CD14-positive monocyte (primary cell): ENCODE results near the gene PATL2. TPM values are rescaled to one million over a fixed set of nuclear protein-coding genes. Genes with fewer than 3 reads are reported as not detected.

ENCODE experiments used
- DNase-seq, 3 donors: peaks; one replicate each; pipeline ENCODE4 v3.0.0-alpha.2; 2011 to 2022
- H2AFZ ChIP-seq: 2 replicates; pipeline ENCODE4 v1.6.0; 2012; ENCODE audit warnings: mild to moderate bottlenecking, low read depth, low read length, inconsistent platforms; ENCODE audit not compliant: insufficient read depth, poor library complexity, severe bottlenecking
- H3K27ac ChIP-seq, 2 donors: 1 replicate in 1 of 2; 2 replicates in 1 of 2; pipeline ENCODE4 v1.5.1; 2012 to 2013; ENCODE audit warnings: low read length in 2 of 2, control low read depth in 1 of 2, inconsistent platforms in 1 of 2, low read depth in 1 of 2, mild to moderate bottlenecking in 1 of 2
- H3K27me3 ChIP-seq, 2 donors: one replicate each; pipeline versions ENCODE4 v1.6.0 to v1.6.1; 2011 to 2013; ENCODE audit warnings: low read length in 2 of 2; ENCODE audit not compliant: control insufficient read depth in 2 of 2, insufficient read depth in 2 of 2
- H3K36me3 ChIP-seq, 2 donors: replicated peaks in 1 of 2; 1 replicate in 1 of 2; 2 replicates in 1 of 2; pipeline versions ENCODE4 v1.5.1 to v1.6.1; 2012 to 2013; ENCODE audit warnings: low read length in 2 of 2, control low read depth in 1 of 2, inconsistent platforms in 1 of 2, mild to moderate bottlenecking in 1 of 2; ENCODE audit not compliant: insufficient read depth in 2 of 2, control insufficient read depth in 1 of 2
- H3K4me1 ChIP-seq, 2 donors: 1 replicate in 1 of 2; 2 replicates in 1 of 2; pipeline versions ENCODE4 v1.5.1 to v1.6.1; 2012 to 2013; ENCODE audit warnings: low read length in 2 of 2, control low read depth in 1 of 2, inconsistent platforms in 1 of 2, mild to moderate bottlenecking in 1 of 2, moderate library complexity in 1 of 2; ENCODE audit not compliant: insufficient read depth in 2 of 2, control insufficient read depth in 1 of 2
- H3K4me2 ChIP-seq: replicated peaks from 2 replicates; pipeline ENCODE3; 2012; ENCODE audit warnings: low read length, moderate library complexity, mild to moderate bottlenecking; ENCODE audit not compliant: poor library complexity, severe bottlenecking; ENCODE audit errors: extremely low read depth
- H3K4me3 ChIP-seq, 3 experiments: fragments of 200-600 bp in 1 of 3; sonication (generic) in 1 of 3; replicated peaks in 1 of 3; 1 replicate in 2 of 3; 2 replicates in 1 of 3; pipeline ENCODE4 v1.5.1; 2011 to 2013; ENCODE audit warnings: low read length in 3 of 3, mild to moderate bottlenecking in 3 of 3, control low read depth in 2 of 3, low read depth in 2 of 3, inconsistent platforms in 1 of 3, moderate library complexity in 1 of 3
- H3K79me2 ChIP-seq: 2 replicates; pipeline ENCODE4 v1.6.0; 2012; ENCODE audit warnings: mild to moderate bottlenecking, control low read depth, inconsistent platforms, low read length, moderate library complexity; ENCODE audit not compliant: insufficient read depth
- H3K9ac ChIP-seq: 2 replicates; pipeline ENCODE4 v1.6.0; 2017; ENCODE audit warnings: low read length, mild to moderate bottlenecking; ENCODE audit not compliant: insufficient read depth, poor library complexity, severe bottlenecking
- H3K9me3 ChIP-seq, 2 donors: replicated peaks in 1 of 2; 1 replicate in 1 of 2; 2 replicates in 1 of 2; pipeline versions ENCODE4 v1.5.1 to v1.6.1; 2012 to 2013; ENCODE audit warnings: low read length in 2 of 2, control low read depth in 1 of 2; ENCODE audit not compliant: control insufficient read depth in 1 of 2, insufficient read depth in 1 of 2
- H4K20me1 ChIP-seq: 2 replicates; pipeline ENCODE4 v1.6.0; 2012; ENCODE audit warnings: mild to moderate bottlenecking, low read length, control low read depth, moderate library complexity; ENCODE audit not compliant: insufficient read depth
- H3K27ac Mint-ChIP-seq, 7 donors: one replicate each; pipeline ENCODE4 v1.8.0; 2020; ENCODE audit warnings: mild to moderate bottlenecking in 7 of 7, mixed read lengths in 7 of 7, moderate library complexity in 6 of 7, inconsistent platforms in 2 of 7
- H3K27me3 Mint-ChIP-seq, 3 donors: one replicate each; pipeline ENCODE4 v1.8.0; 2021 to 2022; ENCODE audit warnings: low read depth in 3 of 3, mild to moderate bottlenecking in 3 of 3, mixed read lengths in 3 of 3, moderate library complexity in 3 of 3, inconsistent platforms in 1 of 3
- H3K36me3 Mint-ChIP-seq, 2 donors: one replicate each; pipeline ENCODE4 v1.8.0; 2020; ENCODE audit warnings: mixed read lengths in 2 of 2, inconsistent platforms in 1 of 2, mild to moderate bottlenecking in 1 of 2
- H3K4me1 Mint-ChIP-seq: one replicate; pipeline ENCODE4 v1.8.0; 2020; ENCODE audit warnings: mild to moderate bottlenecking, mixed read lengths
- H3K4me3 Mint-ChIP-seq, 2 donors: one replicate each; pipeline ENCODE4 v1.8.0; 2020; ENCODE audit warnings: mild to moderate bottlenecking in 2 of 2, mixed read lengths in 2 of 2, moderate library complexity in 1 of 2
- H3K9me3 Mint-ChIP-seq, 7 donors: one replicate each; pipeline ENCODE4 v1.8.0; 2020 to 2022; ENCODE audit warnings: mixed read lengths in 7 of 7, mild to moderate bottlenecking in 6 of 7, moderate library complexity in 6 of 7, inconsistent platforms in 2 of 7
- WGBS: methylation state at CpG from one replicate; pipeline ENCODE4 v1.1.5; 2013; ENCODE audit warnings: missing lambda C conversion rate; ENCODE audit not compliant: insufficient coverage; 5-methylcytosine and 5-hydroxymethylcytosine counted together
- intact Hi-C, 2 donors: fragments of 100-400 bp; cut with micrococcal nuclease; formaldehyde crosslinking; loops; one replicate each; pipeline versions ENCODE4 v1.15.0 to v1.15.1; 2023
- polyA plus RNA-seq, 3 donors: library from polyadenylated mRNA; depleted of rRNA in 1 of 3; unstranded in 2 of 3; stranded (reverse) in 1 of 3; fragments of 300-500 nt in 2 of 3; fragments of >200 nt in 1 of 3; fragmentation: Illumina TruSeq in 2 of 3; gene quantifications; 1 replicate in 2 of 3; 2 replicates in 1 of 3; pipeline ENCODE4 v1.2.3, GENCODE V29; 2012 to 2021
- TF ChIP-seq, protein P1 (sequence below): fragments of 200-600 bp; IDR thresholded peaks from one replicate; pipeline ENCODE4 v1.8.0; 2022; ENCODE audit warnings: antibody characterized with exemption, mild to moderate bottlenecking

Gene PATL2
- polyA plus RNA-seq, 3 donors, result 1.8 to 14.4 (median 1.9) TPM

DNA sequence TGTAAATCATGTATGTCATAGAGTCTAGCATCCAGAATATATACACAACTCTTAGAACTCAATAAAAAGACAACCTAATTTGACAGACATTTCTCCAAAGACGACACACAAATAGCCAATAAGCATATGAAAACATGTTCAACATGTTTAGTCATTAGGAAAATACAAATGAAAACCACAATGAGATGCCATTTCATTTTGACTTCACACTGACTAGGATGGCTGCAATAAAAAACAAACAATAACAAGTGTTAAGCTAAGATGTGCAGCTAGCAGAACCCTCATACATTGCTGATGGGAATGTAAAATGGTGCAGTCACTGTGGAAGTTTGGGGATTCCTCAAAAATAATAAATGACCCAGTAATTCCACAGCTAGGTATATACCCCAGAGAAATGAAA, 64.1 kb downstream of the PATL2 start:
- Histone ChIP-seq H3K9ac (no peak overlapping the region), H3K4me1 (no peaks in the 10 kb centered on the region), H3K27me3 (no peaks in the 10 kb centered on the region), H3K9me3 (no peaks in the 10 kb centered on the region), H2AFZ (no peak overlapping the region), H4K20me1 (peaks cover 95% of the 10 kb centered on the region), H3K79me2 (peaks cover 88% of the 10 kb centered on the region), H3K4me2 (no peak overlapping the region), H3K36me3 (peaks cover 67 to 99% of the 10 kb centered on the region in 2 donors), H3K27ac (no peak overlapping the region), H3K4me3 (no peak overlapping the region)
- H3K36me3 Mint-ChIP-seq, result peaks cover 69 to 87% of the 10 kb centered on the region in 2 donors
- H3K9me3 Mint-ChIP-seq, result peaks cover 0 to 7% (median 0%) of the 10 kb centered on the region in 7 donors
- WGBS, result 100% methylated on average over 1 of the region's 1 CpG
- H3K4me3 Mint-ChIP-seq, result no peak overlapping the region
- TF ChIP-seq, protein P1, sequence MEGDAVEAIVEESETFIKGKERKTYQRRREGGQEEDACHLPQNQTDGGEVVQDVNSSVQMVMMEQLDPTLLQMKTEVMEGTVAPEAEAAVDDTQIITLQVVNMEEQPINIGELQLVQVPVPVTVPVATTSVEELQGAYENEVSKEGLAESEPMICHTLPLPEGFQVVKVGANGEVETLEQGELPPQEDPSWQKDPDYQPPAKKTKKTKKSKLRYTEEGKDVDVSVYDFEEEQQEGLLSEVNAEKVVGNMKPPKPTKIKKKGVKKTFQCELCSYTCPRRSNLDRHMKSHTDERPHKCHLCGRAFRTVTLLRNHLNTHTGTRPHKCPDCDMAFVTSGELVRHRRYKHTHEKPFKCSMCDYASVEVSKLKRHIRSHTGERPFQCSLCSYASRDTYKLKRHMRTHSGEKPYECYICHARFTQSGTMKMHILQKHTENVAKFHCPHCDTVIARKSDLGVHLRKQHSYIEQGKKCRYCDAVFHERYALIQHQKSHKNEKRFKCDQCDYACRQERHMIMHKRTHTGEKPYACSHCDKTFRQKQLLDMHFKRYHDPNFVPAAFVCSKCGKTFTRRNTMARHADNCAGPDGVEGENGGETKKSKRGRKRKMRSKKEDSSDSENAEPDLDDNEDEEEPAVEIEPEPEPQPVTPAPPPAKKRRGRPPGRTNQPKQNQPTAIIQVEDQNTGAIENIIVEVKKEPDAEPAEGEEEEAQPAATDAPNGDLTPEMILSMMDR, result no peak
- H3K27me3 Mint-ChIP-seq, result no peaks in the 10 kb centered on the region
- DNase-seq, result no peak
- H3K27ac Mint-ChIP-seq, result no peak overlapping the region
- H3K4me1 Mint-ChIP-seq, result peaks cover 9% of the 10 kb centered on the region
- intact Hi-C loops, result no loop called here

DNA sequence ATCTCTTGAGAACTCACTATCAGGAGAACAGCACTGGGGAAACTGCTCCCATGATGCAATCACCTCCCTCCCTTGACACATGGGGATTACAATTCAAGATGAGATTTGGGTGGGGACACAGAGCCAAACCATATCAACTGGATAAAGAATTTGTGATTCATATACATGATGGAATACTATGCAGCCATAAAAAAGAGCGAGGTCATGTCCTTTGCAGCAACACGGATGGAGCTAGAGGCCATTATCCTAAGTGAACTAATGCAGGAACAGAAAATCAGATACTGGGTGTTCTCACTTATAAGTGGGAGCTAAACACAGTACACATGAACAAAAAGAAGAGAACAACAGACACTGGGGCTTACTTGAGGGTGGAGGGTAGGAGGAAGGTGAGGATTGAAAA, 64.7 kb downstream of the PATL2 start:
- H3K4me3 ChIP-seq, result no peak overlapping the region
- H3K27ac Mint-ChIP-seq, result no peak overlapping the region
- intact Hi-C loops, result no loop called here
- H3K4me3 Mint-ChIP-seq, result no peak overlapping the region
- H3K4me1 ChIP-seq, result no peaks in the 10 kb centered on the region
- H3K36me3 Mint-ChIP-seq, result peaks cover 69 to 87% of the 10 kb centered on the region in 2 donors
- peaks cover 67 to 99% of the 10 kb centered on the region in 2 donors for H3K36me3 ChIP-seq
- H3K9me3 ChIP-seq, result no peaks in the 10 kb centered on the region
- no peak overlapping the region for H3K27ac ChIP-seq
- no peak overlapping the region for H3K4me2 ChIP-seq
- no peak overlapping the region for H3K9ac ChIP-seq
- TF ChIP-seq, protein P1, result no peak
- peaks cover 88% of the 10 kb centered on the region for H3K79me2 ChIP-seq
- no peaks in the 10 kb centered on the region for H3K27me3 Mint-ChIP-seq
- H3K27me3 ChIP-seq, result no peaks in the 10 kb centered on the region
- peaks cover 0 to 7% (median 0%) of the 10 kb centered on the region in 7 donors for H3K9me3 Mint-ChIP-seq
- 100% methylated on average over 2 of the region's 2 CpGs for WGBS
- H3K4me1 Mint-ChIP-seq, result peaks cover 9% of the 10 kb centered on the region
- peaks cover 97% of the 10 kb centered on the region for H4K20me1 ChIP-seq
- no peak overlapping the region for H2AFZ ChIP-seq
- DNase-seq, result no peak
